Measurements from ENCODE around the gene TRABD2B. TPM values are rescaled to one million over a fixed set of nuclear protein-coding genes. Genes with fewer than 3 reads are reported as not detected.

Gene TRABD2B
- polyA plus RNA-seq, 1 of the 3 experiments (the other 2 are of a cell fraction), result 0.03 TPM

DNA sequence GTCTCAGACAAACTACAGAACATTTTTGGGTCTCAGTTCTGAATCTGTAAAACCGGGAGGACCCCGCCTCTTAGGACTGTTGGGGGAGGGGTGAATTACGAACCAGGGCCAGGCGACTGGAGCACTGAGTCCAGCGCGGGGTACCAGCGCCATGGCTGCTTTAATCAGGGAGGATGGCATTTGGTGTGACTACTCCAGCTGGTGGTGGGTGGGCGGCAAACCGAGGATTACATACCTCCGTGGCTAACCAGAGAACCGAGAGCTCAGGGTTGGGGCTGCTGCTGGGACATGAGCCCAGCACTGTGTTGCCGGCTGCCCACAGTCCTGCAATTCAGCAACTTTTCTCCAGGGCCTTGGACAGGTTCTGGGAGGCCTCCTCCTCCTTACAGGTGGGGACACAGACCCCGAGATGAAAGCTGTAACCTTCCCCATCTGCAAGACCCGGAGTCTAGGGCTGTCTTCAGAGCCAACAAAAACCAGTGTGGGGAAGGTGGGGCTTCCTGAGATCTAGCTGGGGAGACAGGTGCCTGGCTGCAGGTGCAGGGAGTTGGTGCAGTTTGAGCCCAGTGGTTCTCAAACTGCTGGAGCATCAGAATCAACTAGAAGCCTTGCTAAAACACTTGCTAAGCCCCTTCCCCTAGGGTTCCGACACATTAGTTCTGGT, 285.9 kb downstream of the TRABD2B start (continued):
- TF ChIP-seq POLR2AphosphoS5 (IDR thresholded peaks at IDR 0.05; ENCODE audit: low read depth, low read length) (no peak), FOXM1 (IDR thresholded peaks at IDR 0.05; ENCODE audit: low read depth) (no peak), RAD21 (IDR thresholded peaks at IDR 0.05; ENCODE audit: low read length) (no peak), RCOR1 (IDR thresholded peaks at IDR 0.05; ENCODE audit: low read length) (no peak), SIN3A (IDR thresholded peaks at IDR 0.05; ENCODE audit: borderline replicate concordance, low read depth, low read length) (no peak), NRF1 (IDR thresholded peaks at IDR 0.05; ENCODE audit: low read depth, low read length) (no peak)

Other genes with a start within 250 kb of the TRABD2B start
- not detected in 2 replicates for gene SLC5A9, start 225.3 kb upstream of the TRABD2B start, polyA plus RNA-seq (2012; rRNA removed)

All from SK-N-SH (cell line).